Activated CD8-positive, alpha-beta T cell treated with anti-CD3 and anti-CD28 coated beads for 36 hours (primary cell): ENCODE data around the gene ITPRID1. TPM values are rescaled to one million over a fixed set of nuclear protein-coding genes. Genes with fewer than 3 reads are reported as not detected.

Experiments
- ATAC-seq: fragments of 200-7000 bp; cut with Tn5 transposase; one replicate; pipeline ENCODE4 v1.10.0; 2021; ENCODE audit warnings: mild to moderate bottlenecking, moderate library complexity
- CTCF ChIA-PET: fragments of 350-600 bp; sonication (Branson Sonifier 250); formaldehyde crosslinking; loops from one replicate; lab custom pipeline; 2021; ENCODE audit warnings: antibody characterized with exemption; lab: Charles Lee
- POLR2A ChIA-PET: fragments of 350-600 bp; sonication (Branson Sonifier 250); formaldehyde crosslinking; loops from one replicate; lab custom pipeline; 2021; ENCODE audit warnings: antibody characterized with exemption; lab: Charles Lee
- DNase-seq: peaks from one replicate; pipeline ENCODE4 v3.0.0-alpha.2; 2020
- H3K27ac Mint-ChIP-seq: one replicate; pipeline ENCODE4 v1.8.0; 2021; ENCODE audit warnings: mild to moderate bottlenecking, mixed read lengths
- H3K27me3 Mint-ChIP-seq: one replicate; pipeline ENCODE4 v1.8.0; 2021; ENCODE audit warnings: mixed read lengths
- H3K36me3 Mint-ChIP-seq: one replicate; pipeline ENCODE4 v1.8.0; 2021; ENCODE audit warnings: low read depth, mixed read lengths
- H3K4me1 Mint-ChIP-seq: one replicate; pipeline ENCODE4 v1.8.0; 2021; ENCODE audit warnings: low read depth, mixed read lengths
- H3K4me3 Mint-ChIP-seq: one replicate; pipeline ENCODE4 v1.8.0; 2021; ENCODE audit warnings: mild to moderate bottlenecking, moderate library complexity, mixed read lengths
- H3K9me3 Mint-ChIP-seq: one replicate; pipeline ENCODE4 v1.8.0; 2021; ENCODE audit warnings: mixed read lengths
- CTCF ChIP-seq: fragments of 200-600 bp; IDR thresholded peaks from one replicate; pipeline ENCODE4 v1.8.0; 2022; ENCODE audit warnings: antibody characterized with exemption, mild to moderate bottlenecking
- intact Hi-C: fragments of 100-400 bp; cut with micrococcal nuclease; formaldehyde crosslinking; loops from one replicate; pipeline ENCODE4 v1.10.0; 2022
- total RNA-seq, 2 experiments: library from RNA; stranded (reverse); gene quantifications; one replicate each; pipeline ENCODE4 v1.2.3, GENCODE V29; 2021

The ITPRID1 gene
- total RNA-seq, 2 experiments from 2014 or later: not detected

- no peaks in the 10 kb centered on the region for H3K27me3 Mint-ChIP-seq
- no peaks in the 10 kb centered on the region for H3K36me3 Mint-ChIP-seq
- no peaks in the 10 kb centered on the region for H3K4me1 Mint-ChIP-seq
- CTCF ChIA-PET: no interaction called here
- POLR2A ChIA-PET: no interaction called here
- no peak overlapping the region for H3K4me3 Mint-ChIP-seq
- no peak overlapping the region for H3K27ac Mint-ChIP-seq
- DNase-seq (no peak), ATAC-seq (no peak)
- TF ChIP-seq CTCF: no peak
- peaks cover 4% of the 10 kb centered on the region for H3K9me3 Mint-ChIP-seq
- intact Hi-C loops: no loop called here
These were observed 55.6 kb downstream of the ITPRID1 start for GRCh38 chr7:31569528-31569927.

- DNase-seq: no peak
- H3K4me1 Mint-ChIP-seq: no peaks in the 10 kb centered on the region
- no peak for TF ChIP-seq CTCF
These were observed 69.6 kb downstream of the ITPRID1 start for GRCh38 chr7:31583526-31583925.

GRCh38 chr7:31583942-31584341 is 70.1 kb downstream of the ITPRID1 start:
- no peak for DNase-seq
- Mint-ChIP-seq H3K36me3 (no peaks in the 10 kb centered on the region), H3K27me3 (no peaks in the 10 kb centered on the region), H3K4me3 (no peak overlapping the region), H3K4me1 (no peaks in the 10 kb centered on the region), H3K9me3 (peaks cover 2% of the 10 kb centered on the region), H3K27ac (no peak overlapping the region)
- intact Hi-C loops: no loop called here
- TF ChIP-seq CTCF: no peak
- ChIA-PET POLR2A (no interaction called here), CTCF (no interaction called here)
- no peak for ATAC-seq

More at GRCh38 chr7:31583526-31583925, 69.6 kb downstream of the ITPRID1 start:
- Mint-ChIP-seq H3K9me3 (peaks cover 2% of the 10 kb centered on the region), H3K27me3 (no peaks in the 10 kb centered on the region), H3K4me3 (no peak overlapping the region), H3K36me3 (no peaks in the 10 kb centered on the region), H3K27ac (no peak overlapping the region)
- ATAC-seq: no peak
- CTCF ChIA-PET: no interaction called here
- intact Hi-C loops: no loop called here
- POLR2A ChIA-PET: no interaction called here

- intact Hi-C loops: no loop called here
- POLR2A ChIA-PET: no interaction called here
- H3K27me3 Mint-ChIP-seq: no peaks in the 10 kb centered on the region
- H3K36me3 Mint-ChIP-seq: no peaks in the 10 kb centered on the region
- no peak overlapping the region for H3K4me3 Mint-ChIP-seq
- DNase-seq (no peak), ATAC-seq (no peak)
- peaks cover 9% of the 10 kb centered on the region for H3K9me3 Mint-ChIP-seq
- CTCF ChIA-PET: no interaction called here
- no peak for TF ChIP-seq CTCF
- no peak overlapping the region for H3K27ac Mint-ChIP-seq
- no peaks in the 10 kb centered on the region for H3K4me1 Mint-ChIP-seq
These were observed 81.5 kb downstream of the ITPRID1 start for GRCh38 chr7:31595390-31595789.

- peaks cover 8% of the 10 kb centered on the region for H3K9me3 Mint-ChIP-seq
- CTCF ChIA-PET: no interaction called here
- intact Hi-C loops: no loop called here
- no peaks in the 10 kb centered on the region for H3K27me3 Mint-ChIP-seq
- no peaks in the 10 kb centered on the region for H3K4me1 Mint-ChIP-seq
- H3K4me3 Mint-ChIP-seq: no peak overlapping the region
- no peaks in the 10 kb centered on the region for H3K36me3 Mint-ChIP-seq
- no peak overlapping the region for H3K27ac Mint-ChIP-seq
- DNase-seq: no peak
- POLR2A ChIA-PET: no interaction called here
- ATAC-seq: no peak
- TF ChIP-seq CTCF: no peak
These were observed 88.2 kb downstream of the ITPRID1 start for GRCh38 chr7:31602041-31602625.
